ENCODE measurements around the gene OTX2. TPM values are rescaled to one million over a fixed set of nuclear protein-coding genes. Genes with fewer than 3 reads are reported as not detected.

The OTX2 gene
- polyA plus RNA-seq, 3 donors, result not detected

- Mint-ChIP-seq H3K4me1 (no peaks in the 10 kb centered on the region), H3K9me3 (peaks cover 0 to 6% (median 0%) of the 10 kb centered on the region in 7 donors), H3K27me3 (ENCODE audit: low read depth in 3 of 3) (peaks cover 0 to 4% (median 2%) of the 10 kb centered on the region in 3 donors), H3K27ac (no peak overlapping the region), H3K36me3 (no peaks in the 10 kb centered on the region), H3K4me3 (no peak overlapping the region)
- Histone ChIP-seq H3K4me1 (ENCODE audit: control insufficient read depth in 1 of 2, insufficient read depth in 2 of 2, low read length in 2 of 2) (no peaks in the 10 kb centered on the region), H3K27me3 (ENCODE audit: control insufficient read depth in 2 of 2, insufficient read depth in 2 of 2, low read length in 2 of 2) (no peaks in the 10 kb centered on the region), H3K9me3 (replicated peaks in 1 of 2; ENCODE audit: control insufficient read depth in 1 of 2, insufficient read depth in 1 of 2, low read length in 2 of 2) (no peaks in the 10 kb centered on the region), H3K4me3 (replicated peaks in 1 of 3; ENCODE audit: low read depth in 2 of 3, low read length in 3 of 3) (no peak overlapping the region), H2AFZ (ENCODE audit: insufficient read depth, low read depth, low read length, poor library complexity, severe bottlenecking) (no peak overlapping the region), H3K9ac (ENCODE audit: insufficient read depth, low read length, poor library complexity, severe bottlenecking) (no peak overlapping the region), H3K4me2 (replicated peaks; ENCODE audit: extremely low read depth, low read length, poor library complexity, severe bottlenecking) (no peak overlapping the region), H3K27ac (ENCODE audit: low read depth in 1 of 2, low read length in 2 of 2) (no peak overlapping the region), H3K79me2 (ENCODE audit: insufficient read depth, low read length) (no peaks in the 10 kb centered on the region), H4K20me1 (ENCODE audit: insufficient read depth, low read length) (no peaks in the 10 kb centered on the region), H3K36me3 (replicated peaks in 1 of 2; ENCODE audit: control insufficient read depth in 1 of 2, insufficient read depth in 2 of 2, low read length in 2 of 2) (no peaks in the 10 kb centered on the region)
- no peak for DNase-seq
- WGBS (ENCODE audit: insufficient coverage), result no CpG with 5 or more reads among the region's 6 CpGs
- intact Hi-C loops (cut with micrococcal nuclease), result no loop called here
- no peak for TF ChIP-seq CTCF (IDR thresholded peaks at IDR 0.05)
These were observed 49.9 kb downstream of the OTX2 start for GRCh38 chr14:56760164-56760914.

GRCh38 chr14:56759633-56760032, 50.6 kb downstream of the OTX2 start:
- no peak overlapping the region for H3K27ac ChIP-seq (ENCODE audit: low read depth in 1 of 2, low read length in 2 of 2)
- no peak overlapping the region for H2AFZ ChIP-seq (ENCODE audit: insufficient read depth, low read depth, low read length, poor library complexity, severe bottlenecking)
- no peaks in the 10 kb centered on the region for H3K79me2 ChIP-seq (ENCODE audit: insufficient read depth, low read length)
- H3K4me2 ChIP-seq (replicated peaks; ENCODE audit: extremely low read depth, low read length, poor library complexity, severe bottlenecking), result no peak overlapping the region
- no peaks in the 10 kb centered on the region for H3K9me3 ChIP-seq (replicated peaks in 1 of 2; ENCODE audit: control insufficient read depth in 1 of 2, insufficient read depth in 1 of 2, low read length in 2 of 2)
- no peaks in the 10 kb centered on the region for H4K20me1 ChIP-seq (ENCODE audit: insufficient read depth, low read length)
- Mint-ChIP-seq H3K9me3 (peaks cover 0 to 6% (median 0%) of the 10 kb centered on the region in 7 donors), H3K27me3 (ENCODE audit: low read depth in 3 of 3) (peaks cover 0 to 4% (median 2%) of the 10 kb centered on the region in 3 donors), H3K36me3 (no peaks in the 10 kb centered on the region), H3K4me1 (no peaks in the 10 kb centered on the region), H3K4me3 (no peak overlapping the region), H3K27ac (no peak overlapping the region)
- WGBS (ENCODE audit: insufficient coverage), result no CpG with 5 or more reads among the region's 2 CpGs
- H3K27me3 ChIP-seq (ENCODE audit: control insufficient read depth in 2 of 2, insufficient read depth in 2 of 2, low read length in 2 of 2), result no peaks in the 10 kb centered on the region
- H3K9ac ChIP-seq (ENCODE audit: insufficient read depth, low read length, poor library complexity, severe bottlenecking), result no peak overlapping the region
- H3K4me3 ChIP-seq (replicated peaks in 1 of 3; ENCODE audit: low read depth in 2 of 3, low read length in 3 of 3), result no peak overlapping the region
- intact Hi-C loops (cut with micrococcal nuclease), result no loop called here
- H3K36me3 ChIP-seq (replicated peaks in 1 of 2; ENCODE audit: control insufficient read depth in 1 of 2, insufficient read depth in 2 of 2, low read length in 2 of 2), result no peaks in the 10 kb centered on the region
- no peaks in the 10 kb centered on the region for H3K4me1 ChIP-seq (ENCODE audit: control insufficient read depth in 1 of 2, insufficient read depth in 2 of 2, low read length in 2 of 2)
- no peak for DNase-seq
- no peak for TF ChIP-seq CTCF (IDR thresholded peaks at IDR 0.05)

Data from CD14-positive monocyte (primary cell).